Measurements from ENCODE around the gene NPAS3. TPM values are rescaled to one million over a fixed set of nuclear protein-coding genes. Genes with fewer than 3 reads are reported as not detected.

Gene NPAS3
- total RNA-seq, 1 donor from 2014 or later = 2.4 TPM

GRCh38 chr14:33711811-33712216 lies 773.1 kb downstream of the NPAS3 start:
- peaks cover 16% of the 10 kb centered on the region for H3K4me1 Mint-ChIP-seq (ENCODE audit: low read depth, unreplicated experiment)
- H3K27ac Mint-ChIP-seq (ENCODE audit: unreplicated experiment) = no peak overlapping the region
- DNase-seq = no peak
- no peak overlapping the region for H3K4me3 Mint-ChIP-seq (ENCODE audit: unreplicated experiment)
- H3K27me3 Mint-ChIP-seq (ENCODE audit: unreplicated experiment) = no peaks in the 10 kb centered on the region
- peaks cover 4% of the 10 kb centered on the region for H3K9me3 Mint-ChIP-seq (ENCODE audit: unreplicated experiment)
- no peaks in the 10 kb centered on the region for H3K36me3 Mint-ChIP-seq (ENCODE audit: unreplicated experiment)
- no peak for TF ChIP-seq CTCF (IDR thresholded peaks at IDR 0.05; ENCODE audit: partially characterized antibody, unreplicated experiment)

GRCh38 chr14:33714527-33715226 lies 776.0 kb downstream of the NPAS3 start:
- no peak for TF ChIP-seq CTCF (IDR thresholded peaks at IDR 0.05; ENCODE audit: partially characterized antibody, unreplicated experiment)
- Mint-ChIP-seq H3K27me3 (ENCODE audit: unreplicated experiment) (no peaks in the 10 kb centered on the region), H3K27ac (ENCODE audit: unreplicated experiment) (no peak overlapping the region), H3K4me1 (ENCODE audit: low read depth, unreplicated experiment) (no peaks in the 10 kb centered on the region), H3K36me3 (ENCODE audit: unreplicated experiment) (no peaks in the 10 kb centered on the region), H3K9me3 (ENCODE audit: unreplicated experiment) (peaks cover 1% of the 10 kb centered on the region), H3K4me3 (ENCODE audit: unreplicated experiment) (no peak overlapping the region)
- DNase-seq = no peak

- Mint-ChIP-seq H3K36me3 (ENCODE audit: unreplicated experiment) (no peaks in the 10 kb centered on the region), H3K4me1 (ENCODE audit: low read depth, unreplicated experiment) (no peaks in the 10 kb centered on the region), H3K4me3 (ENCODE audit: unreplicated experiment) (no peak overlapping the region), H3K9me3 (ENCODE audit: unreplicated experiment) (peaks cover 1% of the 10 kb centered on the region), H3K27me3 (ENCODE audit: unreplicated experiment) (no peaks in the 10 kb centered on the region), H3K27ac (ENCODE audit: unreplicated experiment) (no peak overlapping the region)
- DNase-seq = no peak
- TF ChIP-seq CTCF (IDR thresholded peaks at IDR 0.05; ENCODE audit: partially characterized antibody, unreplicated experiment) = no peak
Observed at GRCh38 chr14:33715227-33715528, 776.5 kb downstream of the NPAS3 start.

GRCh38 chr14:33716921-33717320 lies 778.2 kb downstream of the NPAS3 start:
- TF ChIP-seq CTCF (IDR thresholded peaks at IDR 0.05; ENCODE audit: partially characterized antibody, unreplicated experiment) = no peak
- no peak for DNase-seq
- Mint-ChIP-seq H3K9me3 (ENCODE audit: unreplicated experiment) (peaks cover 1% of the 10 kb centered on the region), H3K4me1 (ENCODE audit: low read depth, unreplicated experiment) (no peaks in the 10 kb centered on the region), H3K27me3 (ENCODE audit: unreplicated experiment) (no peaks in the 10 kb centered on the region), H3K4me3 (ENCODE audit: unreplicated experiment) (no peak overlapping the region), H3K36me3 (ENCODE audit: unreplicated experiment) (no peaks in the 10 kb centered on the region), H3K27ac (ENCODE audit: unreplicated experiment) (no peak overlapping the region)

- Mint-ChIP-seq H3K4me3 (ENCODE audit: unreplicated experiment) (no peak overlapping the region), H3K27ac (ENCODE audit: unreplicated experiment) (no peak overlapping the region), H3K4me1 (ENCODE audit: low read depth, unreplicated experiment) (no peaks in the 10 kb centered on the region), H3K36me3 (ENCODE audit: unreplicated experiment) (no peaks in the 10 kb centered on the region), H3K9me3 (ENCODE audit: unreplicated experiment) (peaks cover 1% of the 10 kb centered on the region), H3K27me3 (ENCODE audit: unreplicated experiment) (no peaks in the 10 kb centered on the region)
- TF ChIP-seq CTCF (IDR thresholded peaks at IDR 0.05; ENCODE audit: partially characterized antibody, unreplicated experiment) = no peak
- DNase-seq = no peak
Observed at GRCh38 chr14:33717866-33718265, 779.2 kb downstream of the NPAS3 start.

Data from glutamatergic neuron (in vitro differentiated cells).